Testis (tissue), 3 donors: ENCODE data around the gene SAT1. TPM values are rescaled to one million over a fixed set of nuclear protein-coding genes. Genes with fewer than 3 reads are reported as not detected.

ENCODE experiments used
- DNase-seq: peaks from one replicate; pipeline ENCODE4 v3.0.0-alpha.2; 2019
- H3K27ac ChIP-seq, 2 donors: fragments of 200-600 bp; sonication (generic); one replicate each; pipeline ENCODE4 v1.5.1; 2019
- H3K27me3 ChIP-seq: fragments of 200-600 bp; sonication (generic); one replicate; pipeline ENCODE4 v1.5.1; 2019
- H3K36me3 ChIP-seq: fragments of 200-600 bp; sonication (generic); one replicate; pipeline ENCODE4 v1.5.1; 2017; ENCODE audit warnings: low read depth; ENCODE audit errors: missing control alignments
- H3K4me1 ChIP-seq: fragments of 200-600 bp; sonication (generic); one replicate; pipeline ENCODE4 v1.5.1; 2019
- H3K4me3 ChIP-seq, 2 donors: fragments of 200-600 bp; sonication (generic); one replicate each; pipeline ENCODE4 v1.5.1; 2017 to 2019
- H3K9me3 ChIP-seq: fragments of 200-600 bp; sonication (generic); one replicate; pipeline ENCODE4 v1.5.1; 2017
- POLR2A ChIP-seq: fragments of 450-650 bp; IDR thresholded peaks from one replicate; pipeline ENCODE4 v1.6.1; 2017; ENCODE audit warnings: antibody characterized with exemption, mild to moderate bottlenecking, moderate library complexity
- WGBS, 2 donors: methylation state at CpG; one replicate each; pipeline ENCODE4 v1.1.5; 2018; 5-methylcytosine and 5-hydroxymethylcytosine counted together
- intact Hi-C: fragments of 100-400 bp; cut with DNase I; formaldehyde crosslinking; loops from one replicate; pipeline ENCODE4 v1.15.1; 2023; ENCODE audit warnings: low total_unique reads
- polyA plus RNA-seq: library from polyadenylated mRNA; stranded (reverse); fragments of 350-450 nt; fragmentation: Illumina TruSeq; extraction: RNeasy Lipid Tissue Mini Kit (QIAGEN cat#74804); gene quantifications from one replicate; pipeline ENCODE4 v1.2.3, GENCODE V29; 2014; ENCODE audit warnings: low read depth, low replicate concordance; ENCODE audit not compliant: insufficient read depth
- small RNA-seq, 2 donors: library from RNA; depleted of rRNA; stranded (forward); fragments of <200 nt; gene quantifications; one replicate each; pipeline ENCODE3, GENCODE V24; 2016
- total RNA-seq, 2 donors: library from RNA; depleted of rRNA; stranded (reverse); fragments of >200 nt; gene quantifications; one replicate each; pipeline ENCODE4 v1.2.3, GENCODE V29; 2016
- TF ChIP-seq, protein P1 (sequence below), 3 experiments: fragments of 450-650 bp in 2 of 3; fragments of 200-600 bp in 1 of 3; sonication (generic) in 1 of 3; IDR thresholded peaks; one replicate each; pipeline ENCODE4 v1.5.1; 2016 to 2019; ENCODE audit warnings: antibody characterized with exemption in 3 of 3, mild to moderate bottlenecking in 2 of 3, moderate library complexity in 1 of 3

Gene SAT1
- total and polyA plus RNA-seq, 3 donors from 2014 or later, result 258 to 459 (median 299) TPM

DNA sequence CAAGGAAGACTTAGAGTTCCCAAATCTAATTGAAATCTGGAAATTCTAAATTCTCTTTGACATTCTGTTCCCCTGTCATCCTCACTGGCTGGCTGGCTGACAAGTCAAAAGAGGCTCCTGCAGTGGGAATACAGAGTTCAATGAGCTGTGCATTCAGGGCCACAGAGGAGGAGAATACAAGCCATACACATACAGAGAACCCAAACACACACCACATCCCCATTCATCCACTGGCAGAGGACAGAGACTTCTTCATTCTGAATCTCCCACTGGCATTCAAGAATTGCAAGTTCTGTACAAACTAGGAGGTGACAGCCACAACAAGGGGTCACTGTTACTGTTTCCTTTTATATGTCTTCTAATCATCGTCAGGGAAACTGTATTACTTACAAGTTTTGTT is 49.7 kb downstream of the SAT1 start:
- H3K4me1 ChIP-seq, result no peaks in the 10 kb centered on the region
- no peak for TF ChIP-seq POLR2A
- TF ChIP-seq, protein P1, sequence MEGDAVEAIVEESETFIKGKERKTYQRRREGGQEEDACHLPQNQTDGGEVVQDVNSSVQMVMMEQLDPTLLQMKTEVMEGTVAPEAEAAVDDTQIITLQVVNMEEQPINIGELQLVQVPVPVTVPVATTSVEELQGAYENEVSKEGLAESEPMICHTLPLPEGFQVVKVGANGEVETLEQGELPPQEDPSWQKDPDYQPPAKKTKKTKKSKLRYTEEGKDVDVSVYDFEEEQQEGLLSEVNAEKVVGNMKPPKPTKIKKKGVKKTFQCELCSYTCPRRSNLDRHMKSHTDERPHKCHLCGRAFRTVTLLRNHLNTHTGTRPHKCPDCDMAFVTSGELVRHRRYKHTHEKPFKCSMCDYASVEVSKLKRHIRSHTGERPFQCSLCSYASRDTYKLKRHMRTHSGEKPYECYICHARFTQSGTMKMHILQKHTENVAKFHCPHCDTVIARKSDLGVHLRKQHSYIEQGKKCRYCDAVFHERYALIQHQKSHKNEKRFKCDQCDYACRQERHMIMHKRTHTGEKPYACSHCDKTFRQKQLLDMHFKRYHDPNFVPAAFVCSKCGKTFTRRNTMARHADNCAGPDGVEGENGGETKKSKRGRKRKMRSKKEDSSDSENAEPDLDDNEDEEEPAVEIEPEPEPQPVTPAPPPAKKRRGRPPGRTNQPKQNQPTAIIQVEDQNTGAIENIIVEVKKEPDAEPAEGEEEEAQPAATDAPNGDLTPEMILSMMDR (IDR thresholded peaks at IDR 0.05), result no peak
- H3K27ac ChIP-seq, result no peak overlapping the region
- WGBS, 2 donors, result 69 to 88% methylated on average over 1 of the region's 1 CpG
- intact Hi-C loops, result no loop called here
- no peak for DNase-seq
- no peaks in the 10 kb centered on the region for H3K27me3 ChIP-seq
- H3K4me3 ChIP-seq, result no peak overlapping the region
- no peaks in the 10 kb centered on the region for H3K9me3 ChIP-seq
- H3K36me3 ChIP-seq, result no peaks in the 10 kb centered on the region

Small RNAs within 50 kb of the gene (small RNA-seq; reads per million reads assigned to genes)
- 0 reads per million in 2 donors for gene RF00019

Other genes with a start within 250 kb of the SAT1 start
- gene PRDX4, start 115.7 kb upstream of the SAT1 start, total RNA-seq, result 100 to 1,000 TPM; 214 to 218 TPM
- gene PRDX4, start 115.7 kb upstream of the SAT1 start, polyA plus RNA-seq, result 211 TPM
- 10 to 100 TPM; 27.1 to 29.4 TPM for gene ACOT9, start 39.9 kb upstream of the SAT1 start, total RNA-seq
- 22.0 TPM for gene ACOT9, start 39.9 kb upstream of the SAT1 start, polyA plus RNA-seq
- 10 to 100 TPM; 29.4 to 31.1 TPM for gene APOO, start 124.8 kb downstream of the SAT1 start, total RNA-seq
- 33.8 TPM for gene APOO, start 124.8 kb downstream of the SAT1 start, polyA plus RNA-seq
- 1 to 10 TPM; 2.6 to 6.5 TPM for gene CXorf58, start 124.8 kb downstream of the SAT1 start, total RNA-seq
- 5.7 TPM for gene CXorf58, start 124.8 kb downstream of the SAT1 start, polyA plus RNA-seq
- 10 to 100 TPM; 82.4 to 83.4 TPM for gene KLHL15, start 244.0 kb downstream of the SAT1 start, total RNA-seq
- gene KLHL15, start 244.0 kb downstream of the SAT1 start, polyA plus RNA-seq, result 31.5 TPM